GM23338 (cell line): ENCODE results near the gene CXXC5. TPM values are rescaled to one million over a fixed set of nuclear protein-coding genes. Genes with fewer than 3 reads are reported as not detected.

Experiments
- ATAC-seq: fragments of 200-7000 bp; cut with Tn5 transposase; 3 replicates; pipeline ENCODE4 v1.9.1; 2020
- DNase-seq: peaks from one replicate; pipeline ENCODE4 v3.0.0-alpha.2; 2015; ENCODE audit warnings: low spot score
- H2AFZ ChIP-seq: fragments of 200-600 bp; sonication (generic); 2 replicates; pipeline ENCODE4 v1.8.0; 2016; ENCODE audit warnings: antibody characterized with exemption, mild to moderate bottlenecking, moderate library complexity
- H3F3A ChIP-seq: fragments of 200-600 bp; sonication (generic); replicated peaks from 2 replicates; pipeline ENCODE4 v1.8.0; 2017; ENCODE audit warnings: antibody characterized with exemption, mixed run types, low read depth
- H3K27ac ChIP-seq: fragments of 200-600 bp; sonication (generic); 2 replicates; pipeline ENCODE4 v1.6.1; 2016; ENCODE audit warnings: low read depth
- H3K27me3 ChIP-seq: fragments of 200-600 bp; sonication (generic); 2 replicates; pipeline ENCODE4 v1.8.0; 2016; ENCODE audit warnings: mild to moderate bottlenecking, mixed run types, moderate library complexity; ENCODE audit not compliant: insufficient read depth
- H3K36me3 ChIP-seq: fragments of 200-600 bp; sonication (generic); 2 replicates; pipeline ENCODE4 v1.8.0; 2016; ENCODE audit warnings: mild to moderate bottlenecking; ENCODE audit not compliant: insufficient read depth
- H3K4me1 ChIP-seq: fragments of 200-600 bp; sonication (generic); 2 replicates; pipeline ENCODE4 v1.8.0; 2016; ENCODE audit warnings: mild to moderate bottlenecking, moderate library complexity; ENCODE audit not compliant: insufficient read depth
- H3K4me2 ChIP-seq: fragments of 200-600 bp; sonication (generic); 2 replicates; pipeline ENCODE4 v1.7.1; 2017; ENCODE audit warnings: mixed run types
- H3K4me3 ChIP-seq: fragments of 200-600 bp; sonication (generic); 2 replicates; pipeline ENCODE4 v1.6.1; 2016; ENCODE audit warnings: mixed run types
- H3K79me2 ChIP-seq: fragments of 200-600 bp; sonication (generic); replicated peaks from 2 replicates; pipeline ENCODE4 v1.8.0; 2017; ENCODE audit warnings: mild to moderate bottlenecking; ENCODE audit not compliant: insufficient read depth
- H3K9me2 ChIP-seq: fragments of 200-600 bp; sonication (generic); 2 replicates; pipeline ENCODE4 v1.8.0; 2017; ENCODE audit not compliant: insufficient read depth
- H4K20me1 ChIP-seq: fragments of 200-600 bp; sonication (generic); replicated peaks from 2 replicates; pipeline ENCODE4 v1.8.0; 2017; ENCODE audit warnings: mild to moderate bottlenecking; ENCODE audit not compliant: insufficient read depth
- H3K27ac Mint-ChIP-seq: 2 replicates; pipeline ENCODE4 v1.8.0; 2020; ENCODE audit warnings: inconsistent platforms, mild to moderate bottlenecking, moderate library complexity, mixed read lengths
- H3K27me3 Mint-ChIP-seq: 3 replicates; pipeline ENCODE4 v1.8.0; 2022; ENCODE audit warnings: low read depth, mild to moderate bottlenecking, moderate library complexity, mixed read lengths, inconsistent platforms; ENCODE audit not compliant: insufficient read depth, poor library complexity
- H3K36me3 Mint-ChIP-seq: 3 replicates; pipeline ENCODE4 v1.8.0; 2021; ENCODE audit warnings: low read depth, mild to moderate bottlenecking, inconsistent platforms, moderate library complexity, mixed read lengths
- H3K4me1 Mint-ChIP-seq: 3 replicates; pipeline ENCODE4 v1.8.0; 2020; ENCODE audit warnings: mild to moderate bottlenecking, inconsistent platforms, mixed read lengths
- H3K4me3 Mint-ChIP-seq: 3 replicates; pipeline ENCODE4 v1.8.0; 2021; ENCODE audit warnings: moderate library complexity, mild to moderate bottlenecking, inconsistent platforms, mixed read lengths
- H3K9me3 Mint-ChIP-seq: 3 replicates; pipeline ENCODE4 v1.8.0; 2020; ENCODE audit warnings: moderate library complexity, mild to moderate bottlenecking, inconsistent platforms, mixed read lengths
- CREB1 ChIP-seq: fragments of 250-450 bp; sonication (Bioruptor Pico); IDR thresholded peaks from 2 replicates; pipeline ENCODE4 v1.5.0; 2020; ENCODE audit warnings: low read depth, mild to moderate bottlenecking, moderate library complexity
- CTCF ChIP-seq, 2 experiments: fragments of 200-600 bp in 1 of 2; sonication (generic) in 1 of 2; conservative IDR thresholded peaks; 2 replicates each; pipeline versions ENCODE4 v1.5.1 to v1.6.1; 2016 to 2017; ENCODE audit warnings: antibody characterized with exemption in 2 of 2, low read depth in 2 of 2, mild to moderate bottlenecking in 2 of 2, moderate library complexity in 1 of 2
- EZH2 ChIP-seq: fragments of 200-600 bp; sonication (generic); IDR thresholded peaks from one replicate; pipeline ENCODE4 v1.8.0; 2017; ENCODE audit warnings: antibody characterized with exemption, mild to moderate bottlenecking, low read depth; ENCODE audit not compliant: unreplicated experiment
- EZH2phosphoT487 ChIP-seq: fragments of 200-600 bp; sonication (generic); IDR thresholded peaks from one replicate; pipeline ENCODE4 v1.8.1; 2018; ENCODE audit warnings: antibody characterized with exemption; ENCODE audit not compliant: unreplicated experiment
- JUNB ChIP-seq: IDR thresholded peaks from one replicate; pipeline ENCODE4 v1.6.1; 2016; ENCODE audit warnings: antibody characterized with exemption; ENCODE audit not compliant: unreplicated experiment
- NANOG ChIP-seq: IDR thresholded peaks from 2 replicates; pipeline ENCODE4 v1.6.1; 2016; ENCODE audit warnings: antibody characterized with exemption, borderline replicate concordance
- polyA plus RNA-seq: library from polyadenylated mRNA; unstranded; fragments of >200 nt; fragmentation: Nextera tagmentation; extraction: Ambion mirVana; gene quantifications from 2 replicates; pipeline ENCODE4 v1.2.1, GENCODE V29; 2016
- total RNA-seq: library from RNA; depleted of rRNA; stranded (reverse); fragments of >200 nt; shearing (Covaris generic); gene quantifications from 2 replicates; pipeline ENCODE4 v1.2.3, GENCODE V29; 2014
- TF ChIP-seq, protein P1 (sequence below): fragments of 250-450 bp; sonication (Bioruptor Pico); IDR thresholded peaks from 2 replicates; pipeline ENCODE4 v1.5.0; 2020; ENCODE audit warnings: mild to moderate bottlenecking, moderate library complexity
- TF ChIP-seq, protein P2 (sequence below): IDR thresholded peaks from 2 replicates; pipeline ENCODE4 v1.6.1; 2016; ENCODE audit warnings: antibody characterized with exemption

The CXXC5 gene
- total and polyA plus RNA-seq, 2 experiments from 2014 or later = 63.3 to 111 TPM

- TF ChIP-seq NANOG = no peak
- H3K9me2 ChIP-seq = no peaks in the 10 kb centered on the region
- ATAC-seq (no peak), DNase-seq (no peak)
- peak overlapping the region; percentile 68 for H3K4me2 ChIP-seq
- H3K4me3 Mint-ChIP-seq = peak overlapping the region; percentile 24; the same call in 1 of the 3 replicates
- H4K20me1 ChIP-seq = peaks cover 82% of the 10 kb centered on the region
- peak overlapping the region; percentile 42; the same call in 1 of the 2 replicates for H3K27ac ChIP-seq
- no peaks in the 10 kb centered on the region for H3K36me3 ChIP-seq
- H3K27me3 Mint-ChIP-seq = peaks cover 30% of the 10 kb centered on the region
- H3F3A ChIP-seq = peaks cover 14% of the 10 kb centered on the region; the same call in 1 of the 2 replicates
- H3K36me3 Mint-ChIP-seq = no peaks in the 10 kb centered on the region
- H3K4me3 ChIP-seq = no peak overlapping the region
- peak overlapping the region; percentile 26 for H3K27ac Mint-ChIP-seq
- H2AFZ ChIP-seq = no peak overlapping the region
- peaks cover 97% of the 10 kb centered on the region for H3K79me2 ChIP-seq
- peaks cover 82% of the 10 kb centered on the region for H3K4me1 Mint-ChIP-seq
- H3K27me3 ChIP-seq = no peaks in the 10 kb centered on the region
- H3K9me3 Mint-ChIP-seq = no peaks in the 10 kb centered on the region
- peaks cover 72% of the 10 kb centered on the region for H3K4me1 ChIP-seq
Measured at GRCh38 chr5:139657363-139658321, 9.5 kb downstream of the CXXC5 start.

DNA sequence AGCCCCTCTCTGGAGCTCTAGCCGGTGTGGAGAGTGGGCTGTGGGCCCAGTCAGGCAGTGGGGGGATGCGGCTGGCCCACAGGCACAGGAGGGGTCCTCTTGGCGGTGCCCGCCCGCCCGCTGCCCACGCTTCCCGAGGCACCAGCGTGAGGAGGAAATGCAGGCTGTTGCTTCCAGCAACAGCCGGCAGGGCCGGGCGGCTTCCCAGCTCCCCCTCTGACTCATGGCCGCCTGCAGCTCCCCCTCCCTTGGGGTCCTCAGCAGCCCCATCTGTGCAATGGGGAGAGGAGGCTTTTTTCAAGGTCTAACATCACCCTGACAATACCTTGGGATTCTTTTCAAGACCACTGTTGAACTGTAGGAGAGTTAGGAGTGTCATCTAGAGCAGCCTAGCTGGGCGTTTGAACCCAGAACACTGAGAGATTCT lies 10.4 kb downstream of the CXXC5 start:
- H3K4me1 Mint-ChIP-seq = peaks cover 81% of the 10 kb centered on the region
- DNase-seq = no peak
- peak overlapping the region; percentile 32; the same call in 1 of the 3 replicates for H3K4me3 Mint-ChIP-seq
- ATAC-seq = no peak
- H3K27me3 ChIP-seq = no peaks in the 10 kb centered on the region
- peak overlapping the region; percentile 26; the same call in 1 of the 2 replicates for H3K27ac Mint-ChIP-seq
- no peaks in the 10 kb centered on the region for H3K9me3 Mint-ChIP-seq
- H3K4me3 ChIP-seq = peak overlapping the region; percentile 3; the same call in 1 of the 2 replicates
- H3K9me2 ChIP-seq = no peaks in the 10 kb centered on the region
- H3F3A ChIP-seq = peaks cover 8% of the 10 kb centered on the region; the same call in 1 of the 2 replicates
- H4K20me1 ChIP-seq = peaks cover 84% of the 10 kb centered on the region
- no peak overlapping the region for H2AFZ ChIP-seq
- H3K27me3 Mint-ChIP-seq = peaks cover 35% of the 10 kb centered on the region
- peak overlapping the region; percentile 42; the same call in 1 of the 2 replicates for H3K27ac ChIP-seq
- peak overlapping the region; percentile 68 for H3K4me2 ChIP-seq
- H3K36me3 ChIP-seq = no peaks in the 10 kb centered on the region
- H3K4me1 ChIP-seq = peaks cover 63% of the 10 kb centered on the region
- H3K36me3 Mint-ChIP-seq = no peaks in the 10 kb centered on the region
- H3K79me2 ChIP-seq = peaks cover 97% of the 10 kb centered on the region
- TF ChIP-seq NANOG (no peak), EZH2phosphoT487 (no peak), JUNB (no peak), CREB1 (CRISPR knock-in tag) (no peak), EZH2 (no peak), CTCF (conservative IDR thresholded peaks at IDR 0.05; ENCODE audit: low read depth in 2 of 2) (no peak)
- TF ChIP-seq, protein P1, sequence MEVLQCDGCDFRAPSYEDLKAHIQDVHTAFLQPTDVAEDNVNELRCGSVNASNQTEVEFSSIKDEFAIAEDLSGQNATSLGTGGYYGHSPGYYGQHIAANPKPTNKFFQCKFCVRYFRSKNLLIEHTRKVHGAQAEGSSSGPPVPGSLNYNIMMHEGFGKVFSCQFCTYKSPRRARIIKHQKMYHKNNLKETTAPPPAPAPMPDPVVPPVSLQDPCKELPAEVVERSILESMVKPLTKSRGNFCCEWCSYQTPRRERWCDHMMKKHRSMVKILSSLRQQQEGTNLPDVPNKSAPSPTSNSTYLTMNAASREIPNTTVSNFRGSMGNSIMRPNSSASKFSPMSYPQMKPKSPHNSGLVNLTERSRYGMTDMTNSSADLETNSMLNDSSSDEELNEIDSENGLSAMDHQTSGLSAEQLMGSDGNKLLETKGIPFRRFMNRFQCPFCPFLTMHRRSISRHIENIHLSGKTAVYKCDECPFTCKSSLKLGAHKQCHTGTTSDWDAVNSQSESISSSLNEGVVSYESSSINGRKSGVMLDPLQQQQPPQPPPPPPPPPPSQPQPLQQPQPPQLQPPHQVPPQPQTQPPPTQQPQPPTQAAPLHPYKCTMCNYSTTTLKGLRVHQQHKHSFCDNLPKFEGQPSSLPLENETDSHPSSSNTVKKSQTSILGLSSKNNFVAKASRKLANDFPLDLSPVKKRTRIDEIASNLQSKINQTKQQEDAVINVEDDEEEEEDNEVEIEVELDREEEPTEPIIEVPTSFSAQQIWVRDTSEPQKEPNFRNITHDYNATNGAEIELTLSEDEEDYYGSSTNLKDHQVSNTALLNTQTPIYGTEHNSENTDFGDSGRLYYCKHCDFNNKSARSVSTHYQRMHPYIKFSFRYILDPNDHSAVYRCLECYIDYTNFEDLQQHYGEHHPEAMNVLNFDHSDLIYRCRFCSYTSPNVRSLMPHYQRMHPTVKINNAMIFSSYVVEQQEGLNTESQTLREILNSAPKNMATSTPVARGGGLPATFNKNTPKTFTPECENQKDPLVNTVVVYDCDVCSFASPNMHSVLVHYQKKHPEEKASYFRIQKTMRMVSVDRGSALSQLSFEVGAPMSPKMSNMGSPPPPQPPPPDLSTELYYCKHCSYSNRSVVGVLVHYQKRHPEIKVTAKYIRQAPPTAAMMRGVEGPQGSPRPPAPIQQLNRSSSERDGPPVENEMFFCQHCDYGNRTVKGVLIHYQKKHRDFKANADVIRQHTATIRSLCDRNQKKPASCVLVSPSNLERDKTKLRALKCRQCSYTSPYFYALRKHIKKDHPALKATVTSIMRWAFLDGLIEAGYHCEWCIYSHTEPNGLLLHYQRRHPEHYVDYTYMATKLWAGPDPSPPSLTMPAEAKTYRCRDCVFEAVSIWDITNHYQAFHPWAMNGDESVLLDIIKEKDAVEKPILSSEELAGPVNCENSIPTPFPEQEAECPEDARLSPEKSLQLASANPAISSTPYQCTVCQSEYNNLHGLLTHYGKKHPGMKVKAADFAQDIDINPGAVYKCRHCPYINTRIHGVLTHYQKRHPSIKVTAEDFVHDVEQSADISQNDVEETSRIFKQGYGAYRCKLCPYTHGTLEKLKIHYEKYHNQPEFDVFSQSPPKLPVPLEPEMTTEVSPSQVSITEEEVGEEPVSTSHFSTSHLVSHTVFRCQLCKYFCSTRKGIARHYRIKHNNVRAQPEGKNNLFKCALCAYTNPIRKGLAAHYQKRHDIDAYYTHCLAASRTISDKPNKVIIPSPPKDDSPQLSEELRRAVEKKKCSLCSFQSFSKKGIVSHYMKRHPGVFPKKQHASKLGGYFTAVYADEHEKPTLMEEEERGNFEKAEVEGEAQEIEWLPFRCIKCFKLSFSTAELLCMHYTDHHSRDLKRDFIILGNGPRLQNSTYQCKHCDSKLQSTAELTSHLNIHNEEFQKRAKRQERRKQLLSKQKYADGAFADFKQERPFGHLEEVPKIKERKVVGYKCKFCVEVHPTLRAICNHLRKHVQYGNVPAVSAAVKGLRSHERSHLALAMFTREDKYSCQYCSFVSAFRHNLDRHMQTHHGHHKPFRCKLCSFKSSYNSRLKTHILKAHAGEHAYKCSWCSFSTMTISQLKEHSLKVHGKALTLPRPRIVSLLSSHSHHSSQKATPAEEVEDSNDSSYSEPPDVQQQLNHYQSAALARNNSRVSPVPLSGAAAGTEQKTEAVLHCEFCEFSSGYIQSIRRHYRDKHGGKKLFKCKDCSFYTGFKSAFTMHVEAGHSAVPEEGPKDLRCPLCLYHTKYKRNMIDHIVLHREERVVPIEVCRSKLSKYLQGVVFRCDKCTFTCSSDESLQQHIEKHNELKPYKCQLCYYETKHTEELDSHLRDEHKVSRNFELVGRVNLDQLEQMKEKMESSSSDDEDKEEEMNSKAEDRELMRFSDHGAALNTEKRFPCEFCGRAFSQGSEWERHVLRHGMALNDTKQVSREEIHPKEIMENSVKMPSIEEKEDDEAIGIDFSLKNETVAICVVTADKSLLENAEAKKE (CRISPR knock-in tag) = no peak
- TF ChIP-seq, protein P2, sequence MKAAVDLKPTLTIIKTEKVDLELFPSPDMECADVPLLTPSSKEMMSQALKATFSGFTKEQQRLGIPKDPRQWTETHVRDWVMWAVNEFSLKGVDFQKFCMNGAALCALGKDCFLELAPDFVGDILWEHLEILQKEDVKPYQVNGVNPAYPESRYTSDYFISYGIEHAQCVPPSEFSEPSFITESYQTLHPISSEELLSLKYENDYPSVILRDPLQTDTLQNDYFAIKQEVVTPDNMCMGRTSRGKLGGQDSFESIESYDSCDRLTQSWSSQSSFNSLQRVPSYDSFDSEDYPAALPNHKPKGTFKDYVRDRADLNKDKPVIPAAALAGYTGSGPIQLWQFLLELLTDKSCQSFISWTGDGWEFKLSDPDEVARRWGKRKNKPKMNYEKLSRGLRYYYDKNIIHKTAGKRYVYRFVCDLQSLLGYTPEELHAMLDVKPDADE = no peak
